IMR-90 (cell line): ENCODE measurements around the gene PHLDA2. TPM values are rescaled to one million over a fixed set of nuclear protein-coding genes. Genes with fewer than 3 reads are reported as not detected.
A peak's percentile ranks its signal among the peaks of the same experiment; 100 is the strongest.

ENCODE experiments used
- ATAC-seq: fragments of 200-7000 bp; cut with Tn5 transposase; 2 replicates; pipeline ENCODE4 v1.9.1; 2020; ENCODE audit warnings: low read depth, mild to moderate bottlenecking, moderate library complexity
- BruUV-seq: library from RNA; stranded (reverse); fragments of 400-500 nt; replicated peaks from 2 replicates; lab custom pipeline; 2021; lab: Mats Ljungman, UMichigan
- CTCF ChIA-PET: fragments of 300-600 bp; formaldehyde crosslinking; extraction: SDS; loops from one replicate; lab custom pipeline; 2021; ENCODE audit warnings: antibody characterized with exemption; lab: Yijun Ruan, JAX
- POLR2A ChIA-PET: fragments of 300-600 bp; sonication (Branson Sonifier 250); formaldehyde crosslinking; loops from one replicate; lab custom pipeline; 2022; ENCODE audit warnings: antibody characterized with exemption; ENCODE audit not compliant: unreplicated experiment; lab: Charles Lee
- DNase-seq: peaks from one replicate; pipeline ENCODE4 v3.0.0; 2013
- H2AFZ ChIP-seq: replicated peaks from 2 replicates; pipeline ENCODE3; 2013; ENCODE audit warnings: low read length, mild to moderate bottlenecking; ENCODE audit not compliant: poor library complexity
- H2AK5ac ChIP-seq: 2 replicates; pipeline ENCODE4 v1.6.1; 2013; ENCODE audit warnings: low read depth, low read length, inconsistent platforms
- H2AK9ac ChIP-seq: replicated peaks from 2 replicates; pipeline ENCODE3; 2013; ENCODE audit warnings: mild to moderate bottlenecking, low read depth, low read length, moderate library complexity; ENCODE audit not compliant: poor library complexity
- H2BK120ac ChIP-seq: 2 replicates; pipeline ENCODE4 v1.6.1; 2013; ENCODE audit warnings: low read depth, low read length, inconsistent platforms
- H2BK15ac ChIP-seq: 3 replicates; pipeline ENCODE4 v1.6.1; 2013; ENCODE audit warnings: low read depth, low read length, inconsistent platforms
- H2BK20ac ChIP-seq: 2 replicates; pipeline ENCODE4 v1.6.1; 2013; ENCODE audit warnings: low read depth, mild to moderate bottlenecking, inconsistent platforms, low read length, moderate library complexity
- H2BK5ac ChIP-seq: 2 replicates; pipeline ENCODE4 v1.6.1; 2013; ENCODE audit warnings: mild to moderate bottlenecking, low read depth, low read length, inconsistent platforms; ENCODE audit not compliant: poor library complexity, severe bottlenecking
- H3K14ac ChIP-seq: replicated peaks from 2 replicates; pipeline ENCODE4 v1.6.1; 2013; ENCODE audit warnings: low read depth, low read length, inconsistent platforms
- H3K18ac ChIP-seq: 2 replicates; pipeline ENCODE4 v1.6.1; 2013; ENCODE audit warnings: low read depth, low read length, control low read depth
- H3K23ac ChIP-seq: 2 replicates; pipeline ENCODE4 v1.6.1; 2013; ENCODE audit warnings: low read depth, low read length, inconsistent platforms
- H3K27ac ChIP-seq: 2 replicates; pipeline ENCODE4 v1.5.1; 2013; ENCODE audit warnings: mild to moderate bottlenecking, control low read depth, low read length; ENCODE audit not compliant: insufficient read depth
- H3K27me3 ChIP-seq: 2 replicates; pipeline ENCODE4 v1.6.1; 2013; ENCODE audit warnings: low read length; ENCODE audit not compliant: control insufficient read depth, insufficient read depth
- H3K36me3 ChIP-seq: 2 replicates; pipeline ENCODE4 v1.6.1; 2013; ENCODE audit warnings: low read length, mixed read lengths; ENCODE audit not compliant: control insufficient read depth, insufficient read depth
- H3K4ac ChIP-seq: 2 replicates; pipeline ENCODE4 v1.6.1; 2013; ENCODE audit warnings: low read depth, low read length, inconsistent platforms
- H3K4me1 ChIP-seq: 2 replicates; pipeline ENCODE4 v1.6.1; 2013; ENCODE audit warnings: low read length, mixed read lengths; ENCODE audit not compliant: control insufficient read depth, insufficient read depth
- H3K4me2 ChIP-seq: 2 replicates; pipeline ENCODE4 v1.6.1; 2013; ENCODE audit warnings: low read depth, mild to moderate bottlenecking, control low read depth, low read length, moderate library complexity
- H3K4me3 ChIP-seq: 2 replicates; pipeline ENCODE4 v1.5.1; 2013; ENCODE audit warnings: low read depth, mild to moderate bottlenecking, control low read depth, low read length, moderate library complexity; ENCODE audit not compliant: insufficient read depth
- H3K56ac ChIP-seq: 2 replicates; pipeline ENCODE4 v1.6.1; 2013; ENCODE audit warnings: low read length, inconsistent platforms; ENCODE audit not compliant: insufficient read depth; ENCODE audit errors: extremely low read depth
- H3K79me1 ChIP-seq, 2 experiments: 2 replicates each; pipeline ENCODE4 v1.6.1; 2013; ENCODE audit warnings: low read length in 2 of 2, inconsistent platforms in 1 of 2, low read depth in 1 of 2
- H3K9ac ChIP-seq: 2 replicates; pipeline ENCODE4 v1.6.1; 2013; ENCODE audit warnings: low read depth, low read length, control low read depth
- H3K9me1 ChIP-seq: 2 replicates; pipeline ENCODE4 v1.6.1; 2013; ENCODE audit warnings: low read length, inconsistent platforms; ENCODE audit not compliant: insufficient read depth
- H3K9me3 ChIP-seq: 2 replicates; pipeline ENCODE4 v1.6.1; 2013; ENCODE audit warnings: low read length; ENCODE audit not compliant: control insufficient read depth, insufficient read depth
- H4K20me1 ChIP-seq: 2 replicates; pipeline ENCODE4 v1.6.1; 2013; ENCODE audit warnings: low read length, inconsistent platforms; ENCODE audit not compliant: insufficient read depth
- H4K5ac ChIP-seq: 2 replicates; pipeline ENCODE4 v1.6.1; 2013; ENCODE audit warnings: mild to moderate bottlenecking, low read depth, low read length, control low read depth
- H4K8ac ChIP-seq, 2 experiments: 2 replicates each; pipeline ENCODE4 v1.6.1; 2013; ENCODE audit warnings: low read depth in 2 of 2, low read length in 2 of 2, control low read depth in 1 of 2, inconsistent platforms in 1 of 2
- H4K91ac ChIP-seq: 2 replicates; pipeline ENCODE4 v1.6.1; 2013; ENCODE audit warnings: low read depth, low read length, inconsistent platforms; ENCODE audit not compliant: insufficient read depth
- BHLHE40 ChIP-seq: fragments of 150-350 bp; IDR thresholded peaks from 2 replicates; pipeline ENCODE4 v1.6.1; 2016; ENCODE audit warnings: mild to moderate bottlenecking, low read depth, low read length
- FOS ChIP-seq: fragments of 150-350 bp; IDR thresholded peaks from 2 replicates; pipeline ENCODE4 v1.6.1; 2016; ENCODE audit warnings: low read depth, low read length
- MAFK ChIP-seq: IDR thresholded peaks from 2 replicates; pipeline ENCODE4 v1.6.1; 2012; ENCODE audit warnings: low read depth, low read length, improper control_type of control experiment
- MAZ ChIP-seq: IDR thresholded peaks from 2 replicates; pipeline ENCODE4 v1.6.1; 2012; ENCODE audit warnings: low read depth, mild to moderate bottlenecking, low read length, improper control_type of control experiment, moderate library complexity, borderline replicate concordance
- NFE2L2 ChIP-seq: fragments of 150-350 bp; IDR thresholded peaks from 2 replicates; pipeline ENCODE4 v1.6.1; 2016; ENCODE audit warnings: low read depth, mild to moderate bottlenecking, low read length
- RCOR1 ChIP-seq: IDR thresholded peaks from 2 replicates; pipeline ENCODE4 v1.6.1; 2012; ENCODE audit warnings: mild to moderate bottlenecking, low read length, improper control_type of control experiment; ENCODE audit not compliant: insufficient replicate concordance
- SMC3 ChIP-seq: fragments of 150-350 bp; IDR thresholded peaks from 2 replicates; pipeline ENCODE4 v1.6.1; 2016; ENCODE audit warnings: low read depth, mild to moderate bottlenecking, antibody characterized with exemption, low read length, moderate library complexity
- WGBS, 2 experiments: methylation state at CpG; one replicate each; pipeline versions ENCODE4 v1.1.5 to v1.1.7; 2013; ENCODE audit warnings: missing lambda C conversion rate in 2 of 2; ENCODE audit not compliant: insufficient read length in 1 of 2; ENCODE audit errors: extremely low coverage in 2 of 2; 5-methylcytosine and 5-hydroxymethylcytosine counted together
- dilution Hi-C: fragments of 300-500 bp; cut with HindIII; formaldehyde crosslinking; loops from one replicate; pipeline ENCODE4 v1.14.3; 2018; ENCODE audit warnings: low sequenced_read_pairs; ENCODE audit not compliant: unreplicated experiment
- in situ Hi-C: fragments of 300-500 bp; cut with MboI; formaldehyde crosslinking; loops from 3 replicates; pipeline ENCODE4 v1.14.3; 2019; ENCODE audit warnings: low sequenced_read_pairs, inconsistent platforms, mixed read lengths
- intact Hi-C: fragments of 100-400 bp; cut with micrococcal nuclease; formaldehyde crosslinking; loops from 2 replicates; pipeline ENCODE4 v1.10.0; 2022
- polyA plus RNA-seq, 3 experiments: library from polyadenylated mRNA; depleted of rRNA; stranded (reverse); fragments of >200 nt; gene quantifications; 2 replicates each; pipeline ENCODE4 v1.2.3, GENCODE V29; 2012; ENCODE audit warnings: low replicate concordance in 1 of 3
- total RNA-seq: library from RNA; depleted of rRNA; stranded (reverse); fragments of >200 nt; gene quantifications from 2 replicates; pipeline ENCODE4 v1.2.3, GENCODE V29; 2012
- TF ChIP-seq, protein P1 (sequence below): fragments of 150-350 bp; IDR thresholded peaks from 2 replicates; pipeline ENCODE4 v1.6.1; 2016; ENCODE audit warnings: low read depth, mild to moderate bottlenecking, low read length, moderate library complexity, borderline replicate concordance
- TF ChIP-seq, protein P2 (sequence below): fragments of 150-350 bp; IDR thresholded peaks from 2 replicates; pipeline ENCODE4 v1.6.1; 2017; ENCODE audit warnings: mild to moderate bottlenecking, antibody characterized with exemption, low read length, low read depth

Gene PHLDA2
- total and polyA plus RNA-seq, 2 of the 4 experiments (the other 2 are of a cell fraction), result 3.8 to 89.0 TPM

DNA sequence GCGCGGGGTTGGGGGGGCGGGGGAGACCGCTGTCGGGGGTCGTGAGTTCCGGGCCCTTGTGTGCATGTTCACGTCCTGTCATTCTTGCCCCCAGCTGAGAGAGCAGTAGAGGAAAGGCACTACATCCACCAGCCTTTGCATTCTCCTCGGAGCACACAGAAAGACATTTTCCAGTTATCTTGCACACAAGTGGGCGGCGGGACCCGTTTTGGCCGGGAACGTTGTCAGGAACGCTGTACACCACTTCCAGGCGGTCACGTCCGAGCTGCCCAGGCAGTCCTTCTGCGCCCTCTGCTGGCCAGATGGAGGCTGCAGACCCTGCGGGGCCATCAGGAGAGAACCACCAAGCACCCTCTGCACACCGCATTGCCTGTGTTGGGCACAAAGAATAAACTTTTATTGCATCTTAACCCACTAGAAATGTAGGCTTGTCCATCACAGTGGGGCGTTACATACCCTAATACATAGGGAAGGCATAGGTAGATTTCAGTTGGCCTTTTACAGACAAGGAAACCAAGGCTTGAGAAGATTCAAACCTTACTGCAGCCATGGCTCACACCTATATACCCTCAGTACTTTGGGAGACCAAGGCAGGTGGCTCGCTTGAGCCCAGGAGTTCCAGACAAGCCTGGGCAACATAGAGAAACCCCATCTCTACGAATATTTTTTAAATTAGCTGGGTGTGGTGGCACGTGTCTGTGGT is 40.8 kb downstream of the PHLDA2 start (continued):
- TF ChIP-seq, protein P1, sequence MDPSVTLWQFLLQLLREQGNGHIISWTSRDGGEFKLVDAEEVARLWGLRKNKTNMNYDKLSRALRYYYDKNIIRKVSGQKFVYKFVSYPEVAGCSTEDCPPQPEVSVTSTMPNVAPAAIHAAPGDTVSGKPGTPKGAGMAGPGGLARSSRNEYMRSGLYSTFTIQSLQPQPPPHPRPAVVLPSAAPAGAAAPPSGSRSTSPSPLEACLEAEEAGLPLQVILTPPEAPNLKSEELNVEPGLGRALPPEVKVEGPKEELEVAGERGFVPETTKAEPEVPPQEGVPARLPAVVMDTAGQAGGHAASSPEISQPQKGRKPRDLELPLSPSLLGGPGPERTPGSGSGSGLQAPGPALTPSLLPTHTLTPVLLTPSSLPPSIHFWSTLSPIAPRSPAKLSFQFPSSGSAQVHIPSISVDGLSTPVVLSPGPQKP, result no peak

DNA sequence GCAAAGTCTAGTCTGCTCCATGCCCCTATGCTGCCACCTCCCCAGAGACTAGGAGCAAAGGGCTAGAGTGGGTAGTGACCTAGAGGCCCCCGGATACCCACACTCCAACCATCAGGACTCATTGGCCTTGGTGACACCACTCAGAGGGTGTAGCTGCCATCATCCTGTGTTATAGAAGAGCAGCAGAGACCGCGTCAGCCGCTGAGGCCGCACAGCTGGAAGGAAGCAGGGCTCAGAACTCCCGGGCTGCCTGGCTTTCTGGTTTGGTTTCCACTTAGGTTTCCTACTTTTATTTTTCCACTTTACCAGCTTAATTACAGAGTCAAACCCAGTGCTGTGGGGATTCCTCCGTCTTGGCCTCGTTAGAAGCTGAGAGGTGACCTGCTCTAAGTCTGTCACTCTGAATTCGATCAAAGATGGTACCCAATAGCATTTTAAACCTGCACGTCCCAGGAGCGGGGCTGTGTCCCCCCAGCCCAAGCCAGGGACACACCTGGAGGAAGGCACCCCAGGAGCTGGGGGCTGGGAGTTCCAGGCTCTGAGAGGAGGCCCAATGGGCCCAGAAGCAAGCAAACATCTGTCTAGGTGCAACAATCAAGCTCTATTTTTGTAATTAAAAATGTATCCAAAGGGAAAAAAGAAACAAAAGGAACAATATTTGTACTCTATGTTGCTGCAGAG is 41.6 kb downstream of the PHLDA2 start:
- in situ Hi-C loops, result loop anchor here (5.0 to 25.0 kb wide), 2 partner anchors 355 to 700 kb away; no protein-coding TSS in a partner anchor
- Histone ChIP-seq H2BK20ac (no peak overlapping the region; the same call in 1 of the 2 replicates), H3K9me3 (no peaks in the 10 kb centered on the region), H3K36me3 (peaks cover 1% of the 10 kb centered on the region; the same call in 1 of the 2 replicates), H3K27me3 (no peaks in the 10 kb centered on the region), H2AFZ (no peak overlapping the region), H3K56ac (no peak overlapping the region), H4K91ac (no peak overlapping the region), H2BK120ac (no peak overlapping the region), H3K4me3 (no peak overlapping the region), H2AK9ac (peak overlapping the region; percentile 13), H3K4me2 (no peak overlapping the region), H2BK15ac (no peak overlapping the region), H3K9me1 (no peaks in the 10 kb centered on the region), H3K27ac (no peak overlapping the region), H3K4ac (no peak overlapping the region), H3K18ac (no peak overlapping the region), H4K20me1 (peaks cover 12% of the 10 kb centered on the region), H4K8ac (no peak overlapping the region), H3K9ac (no peak overlapping the region), H2BK5ac (no peak overlapping the region), H3K4me1 (peaks cover 29% of the 10 kb centered on the region), H3K23ac (no peak overlapping the region; the same call in 1 of the 2 replicates), H2AK5ac (no peak overlapping the region), H3K14ac (no peak overlapping the region), H3K79me1 (peaks cover 0 to 3% of the 10 kb centered on the region in 2 experiments; a peak in 1 of 4 replicates), H4K5ac (no peak overlapping the region)
- intact Hi-C loops, result loop anchor here (1.0 to 5.0 kb wide), 3 partner anchors 240 to 459 kb away; no protein-coding TSS in a partner anchor
- ChIA-PET CTCF (interaction anchor here (0.6 to 11.0 kb wide), 3 partner anchors 10 to 510 kb away, joined by 3 to 116 read pairs (median 3); no protein-coding TSS in a partner anchor), POLR2A (interaction anchor here (0.8 kb wide), 1 partner anchor 354 kb away, joined by 4 read pairs; no protein-coding TSS in a partner anchor)
- TF ChIP-seq NFE2L2, result no peak
- TF ChIP-seq, protein P2, sequence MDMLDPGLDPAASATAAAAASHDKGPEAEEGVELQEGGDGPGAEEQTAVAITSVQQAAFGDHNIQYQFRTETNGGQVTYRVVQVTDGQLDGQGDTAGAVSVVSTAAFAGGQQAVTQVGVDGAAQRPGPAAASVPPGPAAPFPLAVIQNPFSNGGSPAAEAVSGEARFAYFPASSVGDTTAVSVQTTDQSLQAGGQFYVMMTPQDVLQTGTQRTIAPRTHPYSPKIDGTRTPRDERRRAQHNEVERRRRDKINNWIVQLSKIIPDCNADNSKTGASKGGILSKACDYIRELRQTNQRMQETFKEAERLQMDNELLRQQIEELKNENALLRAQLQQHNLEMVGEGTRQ, result no peak
- no peak for TF ChIP-seq MAFK
- TF ChIP-seq, protein P1, result no peak
- TF ChIP-seq SMC3, result no peak
- no peak for TF ChIP-seq BHLHE40
- TF ChIP-seq RCOR1, result no peak
- TF ChIP-seq MAZ, result no peak
- no peak for TF ChIP-seq FOS
- dilution Hi-C loops, result no loop called here
- no peak for DNase-seq
- BruUV-seq, result no TSS peak
- WGBS, 2 experiments, result 86% methylated on average over 1 of the region's 11 CpGs; no CpG with 5 or more reads in 1 of the 2 experiments
- no peak for ATAC-seq
